Sigmoid colon (tissue), 7 donors: ENCODE data around the gene NEDD9. TPM values are rescaled to one million over a fixed set of nuclear protein-coding genes. Genes with fewer than 3 reads are reported as not detected.

Experiments
- DNase-seq: peaks from one replicate; pipeline ENCODE4 v3.0.0-alpha.2; 2019
- H3K27ac ChIP-seq, 4 donors: fragments of 200-600 bp; sonication (generic); one replicate each; pipeline ENCODE4 v1.5.1; 2016 to 2019; ENCODE audit warnings: mild to moderate bottlenecking in 1 of 4
- H3K27me3 ChIP-seq, 3 donors: fragments of 200-600 bp; sonication (generic); one replicate each; pipeline ENCODE4 v1.5.1; 2019; ENCODE audit warnings: mild to moderate bottlenecking in 1 of 3
- H3K36me3 ChIP-seq, 4 donors: fragments of 200-600 bp; sonication (generic); one replicate each; pipeline ENCODE4 v1.5.1; 2016 to 2019
- H3K4me1 ChIP-seq, 4 donors: fragments of 200-600 bp; sonication (generic); one replicate each; pipeline ENCODE4 v1.5.1; 2017 to 2019
- H3K4me3 ChIP-seq, 4 donors: fragments of 200-600 bp; sonication (generic); one replicate each; pipeline ENCODE4 v1.5.1; 2017 to 2019; ENCODE audit warnings: mild to moderate bottlenecking in 2 of 4, moderate library complexity in 1 of 4
- H3K9me3 ChIP-seq, 4 donors: fragments of 200-600 bp in 3 of 4; sonication (generic) in 3 of 4; one replicate each; pipeline versions ENCODE4 v1.5.1 to v1.6.1; 2013 to 2019
- CTCF ChIP-seq, 4 experiments: fragments of 450-650 bp in 3 of 4; fragments of 200-600 bp in 1 of 4; IDR thresholded peaks; one replicate each; pipeline ENCODE4 v1.5.1; 2016 to 2019; ENCODE audit warnings: antibody characterized with exemption in 4 of 4, mild to moderate bottlenecking in 3 of 4, moderate library complexity in 2 of 4
- EP300 ChIP-seq, 4 donors: sonication (generic); formaldehyde crosslinking; IDR thresholded peaks; one replicate each; pipeline ENCODE4 v1.6.1; 2017; ENCODE audit warnings: antibody characterized with exemption in 4 of 4
- POLR2A ChIP-seq, 2 donors: fragments of 450-650 bp; IDR thresholded peaks; one replicate each; pipeline ENCODE4 v1.6.1; 2016; ENCODE audit warnings: antibody characterized with exemption in 2 of 2, mild to moderate bottlenecking in 2 of 2, moderate library complexity in 2 of 2
- POLR2AphosphoS5 ChIP-seq, 4 donors: sonication (generic); formaldehyde crosslinking; IDR thresholded peaks; one replicate each; pipeline ENCODE4 v1.6.1; 2017; ENCODE audit warnings: antibody characterized with exemption in 4 of 4
- WGBS, 2 donors: extraction: QIAGEN DNeasy Blood & Tissue Kit; methylation state at CpG; one replicate each; pipeline ENCODE4 v1.1.7; 2013; 5-methylcytosine and 5-hydroxymethylcytosine counted together
- intact Hi-C: fragments of 100-400 bp; cut with DNase I; formaldehyde crosslinking; loops from one replicate; pipeline ENCODE4 v1.15.1; 2023
- polyA plus RNA-seq, 3 donors: library from polyadenylated mRNA; stranded (reverse); fragments of 200-250 nt; gene quantifications; one replicate each; pipeline ENCODE4 v1.2.3, GENCODE V29; 2013
- total RNA-seq, 4 donors: library from RNA; depleted of rRNA; stranded (reverse); fragments of >200 nt; gene quantifications; one replicate each; pipeline ENCODE4 v1.1.0, GENCODE V29; 2016
- donor health status: healthy with polysubstance abuse.
- donor health status: Bipolar disorder and iron deficiency.
- donor health status: healthy.

NEDD9 gene
- total and polyA plus RNA-seq, 7 donors: 13.8 to 42.5 (median 21.4) TPM

GRCh38 chr6:11264100-11264499 lies 31.6 kb upstream of the NEDD9 start:
- no peak overlapping the region for H3K4me3 ChIP-seq
- peaks cover 0 to 15% (median 12%) of the 10 kb centered on the region in 4 donors for H3K4me1 ChIP-seq
- no peaks in the 10 kb centered on the region for H3K36me3 ChIP-seq
- no peaks in the 10 kb centered on the region for H3K9me3 ChIP-seq
- H3K27ac ChIP-seq: peak overlapping the region; percentile 41 to 74 (median 58)
- TF ChIP-seq CTCF (IDR thresholded peaks at IDR 0.05): no peak
- no peak for TF ChIP-seq EP300 (IDR thresholded peaks at IDR 0.05)
- no peak for TF ChIP-seq POLR2A (IDR thresholded peaks at IDR 0.05)
- no peak for TF ChIP-seq POLR2AphosphoS5 (IDR thresholded peaks at IDR 0.05)
- WGBS, 2 donors: 94 to 96% methylated on average over 6 of the region's 6 CpGs
- intact Hi-C loops: no loop called here
- DNase-seq: no peak
- no peaks in the 10 kb centered on the region for H3K27me3 ChIP-seq

- Histone ChIP-seq H3K27me3 (no peaks in the 10 kb centered on the region), H3K27ac (peak overlapping the region; percentile 41 to 74 (median 58)), H3K36me3 (no peaks in the 10 kb centered on the region), H3K4me3 (no peak overlapping the region), H3K4me1 (peaks cover 0 to 15% (median 12%) of the 10 kb centered on the region in 4 donors), H3K9me3 (no peaks in the 10 kb centered on the region)
- 19 to 56% methylated on average over 5 of the region's 5 CpGs for WGBS, 2 donors
- peak; percentile 84 for DNase-seq
- intact Hi-C loops: no loop called here
- TF ChIP-seq EP300 (IDR thresholded peaks at IDR 0.05) (no peak), POLR2A (IDR thresholded peaks at IDR 0.05) (no peak), CTCF (IDR thresholded peaks at IDR 0.05) (no peak), POLR2AphosphoS5 (IDR thresholded peaks at IDR 0.05) (peak in 3 of 4 donors; percentile 58 to 80 (median 69))
Measured at GRCh38 chr6:11263291-11263775, 30.9 kb upstream of the NEDD9 start.

- Histone ChIP-seq H3K9me3 (no peaks in the 10 kb centered on the region), H3K27me3 (no peaks in the 10 kb centered on the region), H3K27ac (peak overlapping the region in 3 of 4 donors; percentile 4 to 74 (median 71)), H3K4me1 (peaks cover 0 to 15% (median 12%) of the 10 kb centered on the region in 4 donors), H3K4me3 (no peak overlapping the region), H3K36me3 (no peaks in the 10 kb centered on the region)
- WGBS, 2 donors: 92 to 95% methylated on average over 4 of the region's 4 CpGs
- no peak for TF ChIP-seq POLR2AphosphoS5 (IDR thresholded peaks at IDR 0.05)
- TF ChIP-seq CTCF (IDR thresholded peaks at IDR 0.05): no peak
- TF ChIP-seq POLR2A (IDR thresholded peaks at IDR 0.05): no peak
- TF ChIP-seq EP300 (IDR thresholded peaks at IDR 0.05): no peak
- intact Hi-C loops: no loop called here
- no peak for DNase-seq
Measured at GRCh38 chr6:11262242-11262641, 29.8 kb upstream of the NEDD9 start.

GRCh38 chr6:11260249-11261038 lies 28.0 kb upstream of the NEDD9 start:
- no peak overlapping the region for H3K4me3 ChIP-seq
- no peaks in the 10 kb centered on the region for H3K9me3 ChIP-seq
- 93 to 95% methylated on average over 4 of the region's 4 CpGs for WGBS, 2 donors
- H3K4me1 ChIP-seq: peaks cover 0 to 15% (median 12%) of the 10 kb centered on the region in 4 donors
- no peaks in the 10 kb centered on the region for H3K27me3 ChIP-seq
- no peak for DNase-seq
- H3K36me3 ChIP-seq: no peaks in the 10 kb centered on the region
- H3K27ac ChIP-seq: no peak overlapping the region
- TF ChIP-seq CTCF (IDR thresholded peaks at IDR 0.05) (no peak), POLR2A (IDR thresholded peaks at IDR 0.05) (no peak), EP300 (IDR thresholded peaks at IDR 0.05) (no peak), POLR2AphosphoS5 (IDR thresholded peaks at IDR 0.05) (no peak)
- intact Hi-C loops: no loop called here
